Esophagus (tissue), 2 donors: ENCODE results near the gene POMT1. TPM values are rescaled to one million over a fixed set of nuclear protein-coding genes. Genes with fewer than 3 reads are reported as not detected.

Experiments
- H3K27ac ChIP-seq, 2 donors: one replicate each; pipeline ENCODE4 v1.5.1; 2013; ENCODE audit warnings: low read depth in 2 of 2, mild to moderate bottlenecking in 2 of 2, inconsistent platforms in 1 of 2, low read length in 1 of 2, moderate library complexity in 1 of 2
- H3K27me3 ChIP-seq, 2 donors: one replicate each; pipeline ENCODE4 v1.6.1; 2013; ENCODE audit warnings: low read length in 2 of 2, control low read depth in 1 of 2, mild to moderate bottlenecking in 1 of 2; ENCODE audit not compliant: insufficient read depth in 2 of 2, control insufficient read depth in 1 of 2
- H3K36me3 ChIP-seq, 2 donors: one replicate each; pipeline ENCODE4 v1.6.1; 2013; ENCODE audit warnings: low read length in 1 of 2; ENCODE audit not compliant: control insufficient read depth in 2 of 2, insufficient read depth in 2 of 2
- H3K4me1 ChIP-seq, 2 donors: one replicate each; pipeline ENCODE4 v1.6.1; 2013; ENCODE audit warnings: low read length in 1 of 2; ENCODE audit not compliant: control insufficient read depth in 2 of 2, insufficient read depth in 2 of 2
- H3K4me3 ChIP-seq, 2 donors: one replicate each; pipeline ENCODE4 v1.5.1; 2013; ENCODE audit warnings: low read length in 2 of 2, mild to moderate bottlenecking in 2 of 2, low read depth in 1 of 2, moderate library complexity in 1 of 2
- H3K9me3 ChIP-seq, 2 donors: one replicate each; pipeline ENCODE4 v1.6.1; 2013; ENCODE audit warnings: mild to moderate bottlenecking in 2 of 2, low read depth in 1 of 2, low read length in 1 of 2, moderate library complexity in 1 of 2; ENCODE audit not compliant: control insufficient read depth in 2 of 2, insufficient read depth in 1 of 2
- WGBS, 2 donors: extraction: QIAGEN DNeasy Blood & Tissue Kit; methylation state at CpG; one replicate each; pipeline ENCODE4 v1.1.7; 2013; 5-methylcytosine and 5-hydroxymethylcytosine counted together
- polyA plus RNA-seq, 2 donors: library from polyadenylated mRNA; stranded (reverse); fragments of 200-250 nt; gene quantifications; one replicate each; pipeline ENCODE4 v1.2.3, GENCODE V29; 2013
- donor health status: healthy with polysubstance abuse.
- donor health status: Bipolar disorder and iron deficiency.

The POMT1 gene
- polyA plus RNA-seq, 2 donors: 11.5 to 18.2 TPM

DNA sequence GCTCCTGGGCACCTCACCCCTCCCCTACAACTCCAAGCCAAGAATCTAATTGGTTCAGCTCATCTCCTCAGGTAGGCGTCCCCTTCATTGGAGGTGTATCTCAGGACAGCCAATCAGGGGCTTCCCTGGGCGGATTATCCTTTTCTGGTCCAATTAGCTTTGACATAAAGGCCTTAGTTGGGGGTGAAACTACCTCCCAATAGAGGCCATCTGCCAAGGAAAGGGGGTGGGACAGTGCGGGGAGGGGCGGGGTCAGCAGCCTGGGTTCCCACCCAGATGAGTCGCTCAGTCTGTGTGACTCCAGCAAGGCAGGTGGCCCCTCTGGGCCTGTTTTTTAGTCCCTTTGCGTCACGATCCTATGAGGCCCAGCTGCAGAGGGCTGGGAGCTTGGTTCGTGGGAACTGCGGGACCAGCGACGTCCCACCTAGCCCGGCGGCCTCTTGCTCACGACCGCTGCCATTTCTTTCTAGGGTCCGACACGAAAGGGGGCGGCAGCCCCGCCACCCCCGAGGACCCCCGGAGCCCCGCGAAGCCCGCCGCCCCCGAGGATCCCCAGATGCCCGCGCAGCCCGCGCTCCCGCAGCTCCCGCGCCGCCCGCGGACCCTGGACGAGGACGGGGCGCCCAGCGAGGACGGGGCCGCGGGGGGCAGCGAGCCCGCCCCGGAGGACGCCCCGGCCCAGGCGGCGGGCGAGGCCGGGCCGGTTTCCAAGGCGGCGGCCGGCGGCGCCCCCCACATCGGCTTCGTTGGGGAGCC is 51.5 kb downstream of the POMT1 start:
- WGBS, 2 donors: 48 to 58% methylated on average over 20 to 60 of the region's 60 CpGs
- peaks cover 0 to 3% of the 10 kb centered on the region in 2 donors for H3K9me3 ChIP-seq
- peaks cover 0 to 5% of the 10 kb centered on the region in 2 donors for H3K27me3 ChIP-seq
- H3K36me3 ChIP-seq: no peaks in the 10 kb centered on the region
- H3K4me1 ChIP-seq: no peaks in the 10 kb centered on the region
- H3K4me3 ChIP-seq: no peak overlapping the region
- no peak overlapping the region for H3K27ac ChIP-seq

- H3K4me1 ChIP-seq: no peaks in the 10 kb centered on the region
- H3K27ac ChIP-seq: no peak overlapping the region
- 42 to 49% methylated on average over 34 to 54 of the region's 54 CpGs for WGBS, 2 donors
- no peaks in the 10 kb centered on the region for H3K36me3 ChIP-seq
- no peak overlapping the region for H3K4me3 ChIP-seq
- H3K27me3 ChIP-seq: peaks cover 0 to 5% of the 10 kb centered on the region in 2 donors
- H3K9me3 ChIP-seq: peaks cover 0 to 3% of the 10 kb centered on the region in 2 donors
Measured at GRCh38 chr9:131554843-131555351, 52.2 kb downstream of the POMT1 start.

GRCh38 chr9:131555841-131556673 is 53.3 kb downstream of the POMT1 start:
- Histone ChIP-seq H3K9me3 (peaks cover 0 to 3% of the 10 kb centered on the region in 2 donors), H3K27me3 (peaks cover 0 to 5% of the 10 kb centered on the region in 2 donors), H3K27ac (no peak overlapping the region), H3K4me1 (no peaks in the 10 kb centered on the region), H3K4me3 (no peak overlapping the region), H3K36me3 (no peaks in the 10 kb centered on the region)
- 88 to 90% methylated on average over 15 of the region's 15 CpGs for WGBS, 2 donors

- peaks cover 0 to 5% of the 10 kb centered on the region in 2 donors for H3K27me3 ChIP-seq
- 94 to 95% methylated on average over 25 of the region's 25 CpGs for WGBS, 2 donors
- H3K27ac ChIP-seq: no peak overlapping the region
- H3K36me3 ChIP-seq: no peaks in the 10 kb centered on the region
- peaks cover 0 to 3% of the 10 kb centered on the region in 2 donors for H3K9me3 ChIP-seq
- H3K4me3 ChIP-seq: no peak overlapping the region
- no peaks in the 10 kb centered on the region for H3K4me1 ChIP-seq
Measured at GRCh38 chr9:131557855-131558548, 55.3 kb downstream of the POMT1 start.

DNA sequence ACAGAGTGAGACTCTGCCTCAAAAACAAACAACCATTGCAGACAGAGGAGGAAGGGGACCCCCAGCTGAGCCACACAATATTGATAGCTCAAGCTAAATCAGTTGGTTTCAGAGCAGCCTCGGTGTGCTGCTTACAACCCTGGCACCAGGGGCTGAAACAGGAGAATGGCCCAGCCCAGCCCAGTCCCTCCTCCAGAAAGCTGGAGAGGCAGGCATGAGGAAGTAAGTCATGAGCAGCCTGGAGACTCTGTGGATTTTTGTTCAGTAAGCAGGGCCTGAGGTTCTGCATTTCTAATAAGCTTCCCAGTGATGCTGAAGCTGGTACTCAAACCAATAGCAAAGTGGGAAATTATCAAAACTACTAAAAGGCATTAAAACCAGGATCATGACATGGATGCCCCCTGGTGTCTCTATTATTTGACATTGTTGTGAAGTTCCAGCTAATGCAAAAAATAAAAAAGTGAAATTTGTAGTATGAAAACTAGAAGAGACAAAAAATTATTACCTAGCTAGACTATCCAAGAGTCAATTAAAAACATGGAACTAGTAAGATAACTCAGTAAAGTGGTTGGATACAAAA is 56.8 kb downstream of the POMT1 start:
- Histone ChIP-seq H3K27ac (no peak overlapping the region), H3K27me3 (peaks cover 0 to 4% of the 10 kb centered on the region in 2 donors), H3K4me1 (no peaks in the 10 kb centered on the region), H3K9me3 (no peaks in the 10 kb centered on the region), H3K4me3 (no peak overlapping the region), H3K36me3 (no peaks in the 10 kb centered on the region)
- WGBS, 2 donors: 69 to 79% methylated on average over 1 of the region's 1 CpG

DNA sequence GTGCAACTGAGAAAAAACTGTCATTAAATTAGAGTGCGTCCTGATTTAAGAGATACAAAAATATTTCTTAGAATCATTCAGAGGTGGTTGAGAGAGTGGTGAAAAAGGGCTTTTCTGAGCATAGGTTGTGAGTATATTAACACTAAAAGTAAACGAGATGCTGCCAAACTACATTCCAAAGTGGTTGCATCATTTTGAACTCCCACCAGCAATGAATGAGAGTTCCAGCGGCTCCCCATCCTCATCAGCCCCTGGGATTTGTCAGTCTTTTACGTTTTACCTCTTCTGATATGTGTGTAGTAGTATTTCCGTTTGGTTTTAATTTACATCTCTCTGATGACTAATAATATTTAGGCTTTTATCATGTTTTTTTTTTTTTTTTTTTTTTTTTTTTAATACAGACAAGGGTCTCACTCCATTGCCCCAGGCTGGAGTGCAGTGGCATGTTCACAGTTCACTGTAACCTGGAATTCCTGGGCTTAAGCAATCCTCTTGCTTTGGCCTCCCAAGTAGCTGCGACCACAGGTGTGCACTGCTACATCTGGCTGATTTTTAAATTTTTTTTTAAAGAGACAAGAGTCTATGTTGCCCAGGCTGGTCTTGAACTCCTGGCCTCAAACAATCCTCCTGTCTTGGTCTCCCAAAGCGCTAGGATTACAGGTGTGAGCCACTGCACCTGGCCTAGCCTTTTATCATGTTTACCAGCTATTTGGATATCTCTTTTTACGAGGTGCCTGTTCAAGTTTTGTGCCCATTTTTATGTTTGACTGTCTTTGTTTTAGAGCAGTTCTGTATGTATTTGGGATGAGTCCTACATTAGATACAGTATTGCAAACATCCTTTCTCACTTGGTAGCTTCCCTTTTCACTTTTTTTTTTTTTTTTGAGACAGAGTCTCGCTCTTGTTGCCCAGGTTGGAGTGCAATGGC is 59.6 kb downstream of the POMT1 start:
- no peak overlapping the region for H3K27ac ChIP-seq
- no peaks in the 10 kb centered on the region for H3K27me3 ChIP-seq
- 59 to 61% methylated on average over 9 of the region's 9 CpGs for WGBS, 2 donors
- no peaks in the 10 kb centered on the region for H3K36me3 ChIP-seq
- no peak overlapping the region for H3K4me3 ChIP-seq
- H3K4me1 ChIP-seq: no peaks in the 10 kb centered on the region
- H3K9me3 ChIP-seq: no peaks in the 10 kb centered on the region

DNA sequence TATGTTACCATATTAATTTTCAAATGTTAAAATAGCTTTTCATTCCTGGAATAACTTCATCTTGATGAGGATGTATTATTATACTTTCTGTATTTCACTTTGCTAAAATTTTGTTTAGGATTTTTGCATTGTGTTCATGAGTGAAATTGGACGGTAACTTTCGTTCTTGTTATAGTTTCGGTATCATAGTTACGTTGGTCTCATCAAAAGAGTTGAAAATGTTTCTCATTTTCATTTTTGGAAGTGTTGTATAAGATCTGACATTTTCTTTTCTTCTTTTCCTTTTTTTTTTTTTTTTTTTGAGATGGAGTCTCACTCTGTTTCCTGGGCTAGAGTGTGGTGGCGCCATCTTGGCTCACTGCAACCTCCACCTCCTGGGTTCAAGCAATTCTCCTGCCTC is 62.7 kb downstream of the POMT1 start:
- Histone ChIP-seq H3K9me3 (no peaks in the 10 kb centered on the region), H3K4me1 (no peaks in the 10 kb centered on the region), H3K27me3 (no peaks in the 10 kb centered on the region), H3K4me3 (no peak overlapping the region), H3K27ac (no peak overlapping the region), H3K36me3 (peaks cover 0 to 2% of the 10 kb centered on the region in 2 donors)
- 85 to 95% methylated on average over 5 of the region's 5 CpGs for WGBS, 2 donors

DNA sequence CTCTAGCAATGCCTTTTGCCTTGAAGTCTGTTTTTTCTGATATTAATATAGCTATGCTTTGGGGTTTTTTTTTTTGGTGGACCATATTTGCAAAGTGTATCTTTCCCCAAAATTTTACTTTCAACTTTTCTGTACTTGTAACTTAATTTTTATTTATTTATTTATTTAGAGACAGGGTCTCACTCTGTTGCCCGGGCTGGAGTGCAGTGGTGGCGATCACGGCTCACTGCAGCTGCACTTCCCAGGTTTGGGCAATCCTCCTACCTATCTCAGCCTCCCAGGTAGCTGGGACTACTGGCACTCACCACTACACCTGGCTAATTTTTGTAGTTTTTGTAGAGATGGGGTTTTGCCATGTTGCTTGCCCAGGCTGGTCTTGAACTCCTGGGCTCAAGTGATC is 63.4 kb downstream of the POMT1 start:
- H3K9me3 ChIP-seq: no peaks in the 10 kb centered on the region
- H3K36me3 ChIP-seq: peaks cover 0 to 2% of the 10 kb centered on the region in 2 donors
- H3K4me1 ChIP-seq: no peaks in the 10 kb centered on the region
- WGBS, 2 donors: 99 to 100% methylated on average over 3 of the region's 3 CpGs
- no peaks in the 10 kb centered on the region for H3K27me3 ChIP-seq
- H3K27ac ChIP-seq: no peak overlapping the region
- no peak overlapping the region for H3K4me3 ChIP-seq
